Inferior parietal cortex (tissue), 1 donor: ENCODE data around the gene LRRC47.

Experiments used
- DNase-seq: peaks from one replicate; pipeline ENCODE4 v3.0.0-alpha.2; 2016; ENCODE audit errors: extremely low spot score

The LRRC47 gene

DNA sequence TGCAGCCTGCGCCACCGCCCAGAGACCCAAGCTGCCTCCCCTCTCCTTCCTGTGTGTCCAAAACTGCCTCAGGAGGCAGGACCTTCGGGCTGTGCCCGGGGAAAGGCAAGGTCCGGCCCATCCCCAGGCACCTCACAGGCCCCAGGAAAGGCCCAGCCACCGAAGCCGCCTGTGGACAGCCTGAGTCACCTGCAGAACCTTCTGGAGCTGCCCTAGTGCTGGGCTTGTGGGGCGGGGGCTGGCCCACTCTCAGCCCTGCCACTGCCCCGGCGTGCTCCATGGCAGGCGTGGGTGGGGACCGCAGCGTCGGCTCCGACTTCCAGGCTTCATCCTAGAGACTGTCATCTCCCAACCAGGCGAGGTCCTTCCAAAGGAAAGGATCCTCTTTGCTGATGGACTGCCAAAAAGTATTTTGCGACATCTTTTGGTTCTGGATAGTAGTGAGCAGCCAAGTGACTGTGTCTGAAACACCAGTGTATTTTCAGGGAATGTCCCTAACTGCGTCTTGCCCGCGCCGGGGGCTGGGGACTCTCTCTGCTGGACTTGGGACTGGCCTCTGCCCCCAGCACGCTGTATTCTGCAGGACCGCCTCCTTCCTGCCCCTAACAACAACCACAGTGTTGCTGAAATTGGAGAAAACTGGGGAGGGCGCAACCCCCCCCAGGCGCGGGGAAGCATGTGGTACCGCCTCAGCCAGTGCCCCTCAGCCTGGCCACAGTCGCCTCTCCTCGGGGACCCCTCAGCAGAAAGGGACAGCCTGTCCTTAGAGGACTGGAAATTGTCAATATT is 63.0 kb downstream of the LRRC47 start:
- no peak for DNase-seq

DNA sequence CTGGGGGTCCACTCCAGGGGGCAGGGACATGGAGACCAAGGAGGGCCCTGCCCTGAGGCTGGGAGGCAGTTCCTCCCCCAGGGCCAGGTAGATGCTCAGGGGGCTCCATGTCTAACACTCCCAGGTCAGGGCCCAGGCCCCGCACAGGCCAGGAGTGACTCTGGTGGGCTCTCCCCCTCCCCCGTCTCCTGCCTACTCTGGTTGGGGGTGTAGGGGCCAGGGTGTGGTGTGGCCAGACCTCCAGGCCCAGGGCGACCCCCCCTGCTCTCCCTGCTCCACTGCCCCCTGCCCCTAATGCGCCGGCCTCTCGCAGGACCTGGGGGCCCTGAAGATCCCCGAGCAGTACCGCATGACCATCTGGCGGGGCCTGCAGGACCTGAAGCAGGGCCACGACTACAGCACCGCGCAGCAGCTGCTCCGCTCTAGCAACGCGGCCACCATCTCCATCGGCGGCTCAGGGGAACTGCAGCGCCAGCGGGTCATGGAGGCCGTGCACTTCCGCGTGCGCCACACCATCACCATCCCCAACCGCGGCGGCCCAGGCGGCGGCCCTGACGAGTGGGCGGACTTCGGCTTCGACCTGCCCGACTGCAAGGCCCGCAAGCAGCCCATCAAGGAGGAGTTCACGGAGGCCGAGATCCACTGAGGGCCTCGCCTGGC is 63.7 kb downstream of the LRRC47 start:
- no peak for DNase-seq

DNA sequence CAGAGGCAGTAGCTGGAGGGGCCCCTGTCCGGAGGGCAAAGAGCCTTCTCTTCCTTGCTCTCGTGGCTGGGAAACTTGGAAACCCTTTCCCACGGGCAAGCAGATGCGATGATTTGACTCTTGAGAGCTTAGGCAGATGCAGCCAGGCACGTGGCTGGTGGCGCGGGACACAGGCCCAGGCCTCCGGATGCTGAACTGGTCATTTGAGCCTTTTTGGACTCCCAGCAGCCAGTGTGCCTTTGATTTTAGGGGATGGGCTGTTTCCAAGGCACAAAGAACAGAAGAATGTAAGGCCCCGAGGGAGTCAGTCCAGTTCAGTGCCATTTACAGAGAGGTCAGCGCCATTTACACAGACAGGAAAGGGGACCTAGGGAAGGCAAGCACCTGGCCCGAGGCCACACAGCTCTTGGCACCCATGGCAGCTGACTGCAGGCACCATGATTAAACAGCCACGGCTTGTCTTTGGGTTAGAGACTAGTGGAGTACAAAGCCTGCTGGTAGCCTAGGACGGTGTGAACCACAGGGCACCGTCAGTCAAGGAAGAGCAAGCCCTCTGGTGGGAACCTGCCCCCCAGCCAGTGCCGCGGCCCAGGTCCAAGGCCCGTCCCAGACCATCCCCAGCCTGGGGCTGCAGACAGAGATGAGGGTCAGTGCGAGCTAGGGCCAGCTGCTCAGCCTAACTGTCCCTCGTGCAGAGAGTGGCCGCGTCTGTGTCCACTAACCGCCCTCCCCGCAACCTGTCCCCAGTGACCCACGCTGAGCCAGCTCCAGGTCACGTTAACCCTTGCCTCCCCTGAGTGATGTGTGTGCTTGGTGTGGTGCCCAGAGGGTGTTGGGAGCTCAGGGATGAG is 64.5 kb downstream of the LRRC47 start:
- DNase-seq = no peak

DNA sequence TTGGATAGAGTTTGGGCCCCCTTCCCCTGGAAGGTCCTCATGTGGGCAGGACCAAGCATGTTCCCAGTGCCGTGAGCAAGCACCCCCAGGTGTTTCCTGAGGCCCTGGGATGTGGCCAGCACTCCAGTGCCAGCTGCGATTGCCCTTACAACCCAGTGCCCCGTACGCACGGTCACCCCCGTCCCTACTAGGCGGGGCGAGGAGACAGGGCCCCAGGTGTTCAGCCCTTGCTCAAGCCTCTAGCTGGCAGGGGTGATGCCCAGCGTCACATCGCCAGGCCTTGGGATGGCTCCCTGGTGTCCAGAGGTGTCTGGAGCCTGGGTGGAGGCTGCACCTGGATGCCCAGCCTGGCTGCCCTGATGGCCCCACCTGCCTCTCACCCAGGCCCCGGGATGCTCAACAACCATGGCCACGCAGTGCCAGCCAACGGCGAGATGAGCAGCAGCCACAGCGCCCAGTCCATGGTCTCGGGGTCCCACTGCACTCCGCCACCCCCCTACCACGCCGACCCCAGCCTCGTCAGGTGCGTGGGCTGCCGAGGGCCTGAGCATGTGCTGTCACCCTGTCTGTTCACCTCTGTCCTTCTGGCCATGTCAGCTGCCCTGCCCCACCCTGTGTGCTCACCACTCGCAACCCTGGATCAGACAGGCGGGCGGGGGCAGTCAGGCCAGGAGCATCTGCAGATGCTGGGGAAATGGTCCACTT is 65.6 kb downstream of the LRRC47 start:
- DNase-seq = no peak

DNA sequence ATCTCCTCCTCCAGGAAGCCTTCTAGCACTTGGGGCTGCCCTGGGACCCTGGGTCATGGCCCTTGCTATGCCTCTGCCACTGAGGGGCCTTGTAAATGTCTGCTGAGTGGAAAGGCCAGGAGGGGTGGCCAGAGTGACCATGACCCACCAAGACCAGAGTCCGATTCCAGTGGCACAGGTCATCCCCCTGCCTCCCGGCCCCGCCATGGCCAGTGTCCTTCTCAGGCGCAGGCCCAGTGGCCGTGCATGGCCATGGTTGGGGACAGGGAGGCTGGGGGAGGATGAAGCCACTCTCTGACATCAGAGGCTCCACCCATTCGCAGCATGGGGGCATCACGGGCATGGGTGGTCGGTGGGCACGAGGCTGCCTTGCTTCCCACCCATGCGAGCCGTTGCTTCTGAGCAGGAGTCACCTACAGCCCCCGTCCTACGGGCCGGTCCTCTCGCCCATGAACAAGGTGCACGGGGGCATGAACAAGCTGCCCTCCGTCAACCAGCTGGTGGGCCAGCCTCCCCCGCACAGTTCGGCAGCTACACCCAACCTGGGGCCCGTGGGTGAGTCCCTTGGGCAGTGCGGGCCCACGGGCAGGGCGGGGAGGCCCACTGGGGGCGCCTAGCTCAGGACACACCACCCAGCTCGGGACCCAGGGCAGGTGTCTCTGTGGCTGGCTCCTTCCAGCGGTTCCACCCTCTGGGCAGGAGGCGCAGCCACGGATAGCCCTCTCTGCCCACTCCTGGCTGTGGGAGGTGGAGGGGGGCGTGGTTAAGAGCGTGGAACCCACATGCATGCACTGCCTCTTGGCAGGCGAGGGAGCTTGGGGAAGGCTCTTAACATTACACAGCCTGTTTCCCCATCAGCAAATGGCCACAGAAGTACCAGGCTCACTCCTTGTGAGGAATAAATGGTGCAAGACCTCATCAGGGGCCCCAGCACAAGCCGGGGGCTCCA is 66.4 kb downstream of the LRRC47 start:
- no peak for DNase-seq
